LNCAP (cell line): ENCODE results near the gene LIPC.

Experiments used
- TF ChIP-seq, protein P1 (sequence below): fragments of 450-650 bp; IDR thresholded peaks from 2 replicates; pipeline ENCODE4 v1.5.1; 2017; ENCODE audit warnings: mild to moderate bottlenecking

LIPC gene

GRCh38 chr15:58566029-58566428, 134.2 kb downstream of the LIPC start:
- TF ChIP-seq, protein P1, sequence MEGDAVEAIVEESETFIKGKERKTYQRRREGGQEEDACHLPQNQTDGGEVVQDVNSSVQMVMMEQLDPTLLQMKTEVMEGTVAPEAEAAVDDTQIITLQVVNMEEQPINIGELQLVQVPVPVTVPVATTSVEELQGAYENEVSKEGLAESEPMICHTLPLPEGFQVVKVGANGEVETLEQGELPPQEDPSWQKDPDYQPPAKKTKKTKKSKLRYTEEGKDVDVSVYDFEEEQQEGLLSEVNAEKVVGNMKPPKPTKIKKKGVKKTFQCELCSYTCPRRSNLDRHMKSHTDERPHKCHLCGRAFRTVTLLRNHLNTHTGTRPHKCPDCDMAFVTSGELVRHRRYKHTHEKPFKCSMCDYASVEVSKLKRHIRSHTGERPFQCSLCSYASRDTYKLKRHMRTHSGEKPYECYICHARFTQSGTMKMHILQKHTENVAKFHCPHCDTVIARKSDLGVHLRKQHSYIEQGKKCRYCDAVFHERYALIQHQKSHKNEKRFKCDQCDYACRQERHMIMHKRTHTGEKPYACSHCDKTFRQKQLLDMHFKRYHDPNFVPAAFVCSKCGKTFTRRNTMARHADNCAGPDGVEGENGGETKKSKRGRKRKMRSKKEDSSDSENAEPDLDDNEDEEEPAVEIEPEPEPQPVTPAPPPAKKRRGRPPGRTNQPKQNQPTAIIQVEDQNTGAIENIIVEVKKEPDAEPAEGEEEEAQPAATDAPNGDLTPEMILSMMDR, result no peak

DNA sequence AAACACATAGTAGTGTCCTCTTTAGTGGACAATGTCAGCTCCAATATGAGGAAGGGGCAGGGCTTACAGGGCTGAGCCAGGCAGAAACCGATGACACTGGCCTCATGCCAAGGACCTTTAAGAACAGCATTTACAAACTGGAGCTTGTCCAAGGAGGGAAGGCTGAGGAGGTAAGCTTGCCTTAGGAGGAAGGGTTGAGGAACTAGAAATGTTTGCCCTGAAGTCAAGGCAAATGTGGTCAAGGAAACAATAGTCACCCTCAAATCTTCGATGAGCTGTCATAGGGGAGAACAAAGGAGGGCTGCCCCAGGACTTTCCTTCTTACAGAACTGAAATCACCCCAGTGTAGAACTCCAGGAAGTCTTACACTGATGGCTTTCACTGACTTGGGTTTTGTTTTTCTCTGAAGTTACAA, 136.4 kb downstream of the LIPC start:
- TF ChIP-seq, protein P1, result no peak

DNA sequence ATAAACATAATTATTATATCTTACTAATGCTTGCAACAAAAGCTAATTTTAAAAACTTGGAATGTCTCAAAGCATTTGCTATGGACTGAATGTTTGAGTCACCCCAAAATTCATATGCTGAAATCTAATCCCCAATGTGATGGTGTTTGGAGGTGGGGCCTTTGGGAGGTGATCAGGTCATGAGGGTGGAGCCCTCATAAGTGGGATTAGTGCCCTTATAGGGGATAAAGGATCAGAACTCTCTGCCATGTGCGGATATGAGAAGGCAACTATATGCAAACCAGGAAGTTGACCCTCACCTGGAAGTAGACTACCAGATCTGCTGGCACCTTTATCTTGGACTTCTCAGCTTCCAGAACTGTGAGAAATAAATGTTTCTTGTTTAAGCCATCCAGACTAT, 137.7 kb downstream of the LIPC start:
- TF ChIP-seq, protein P1, result no peak

DNA sequence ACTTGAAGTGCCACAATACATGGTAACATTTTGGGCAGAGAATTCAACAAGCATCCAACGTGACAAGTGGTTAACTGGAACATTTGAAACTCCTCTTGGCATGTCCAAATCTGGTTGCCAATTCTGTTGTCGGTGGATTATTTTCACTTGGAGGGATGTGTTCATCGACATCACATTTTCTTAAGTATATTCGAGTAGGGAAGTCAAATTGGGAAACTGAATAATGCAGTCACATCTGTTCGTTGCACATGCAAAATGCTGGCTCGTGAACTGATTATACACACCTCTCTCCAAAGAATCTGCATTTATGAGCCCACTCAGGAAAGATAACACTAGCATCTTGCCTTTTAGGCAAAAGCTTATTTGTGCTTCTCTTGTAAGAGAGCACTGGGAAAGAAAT, 139.7 kb downstream of the LIPC start:
- TF ChIP-seq, protein P1, result no peak

- TF ChIP-seq, protein P1, result no peak
These were observed 140.7 kb downstream of the LIPC start for GRCh38 chr15:58572521-58572920.

DNA sequence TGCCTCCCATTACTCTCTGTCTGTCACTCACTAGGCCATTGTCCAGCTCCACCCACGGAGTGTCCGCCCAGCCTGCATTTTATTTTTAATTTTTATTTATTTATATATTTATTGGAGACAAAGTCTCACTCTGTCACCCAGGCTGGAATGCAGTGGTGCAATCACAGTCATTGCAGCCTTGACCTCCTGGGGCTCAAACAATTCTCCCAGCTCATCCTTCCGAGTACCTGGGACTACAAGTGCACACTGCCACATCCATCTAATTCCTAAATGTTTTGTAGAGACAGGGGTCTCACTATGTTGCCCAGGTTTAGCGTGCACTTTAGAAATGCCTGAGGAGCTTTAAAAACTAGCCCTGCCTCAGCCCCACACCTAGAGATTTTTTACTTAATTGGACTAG, 141.5 kb downstream of the LIPC start:
- TF ChIP-seq, protein P1, result no peak

- TF ChIP-seq, protein P1, result no peak
These were observed 142.8 kb downstream of the LIPC start for GRCh38 chr15:58574631-58575030.

GRCh38 chr15:58575045-58575786, 143.4 kb downstream of the LIPC start:
- TF ChIP-seq, protein P1, result no peak
